ENCODE results near the gene ZC3H18.

DNA sequence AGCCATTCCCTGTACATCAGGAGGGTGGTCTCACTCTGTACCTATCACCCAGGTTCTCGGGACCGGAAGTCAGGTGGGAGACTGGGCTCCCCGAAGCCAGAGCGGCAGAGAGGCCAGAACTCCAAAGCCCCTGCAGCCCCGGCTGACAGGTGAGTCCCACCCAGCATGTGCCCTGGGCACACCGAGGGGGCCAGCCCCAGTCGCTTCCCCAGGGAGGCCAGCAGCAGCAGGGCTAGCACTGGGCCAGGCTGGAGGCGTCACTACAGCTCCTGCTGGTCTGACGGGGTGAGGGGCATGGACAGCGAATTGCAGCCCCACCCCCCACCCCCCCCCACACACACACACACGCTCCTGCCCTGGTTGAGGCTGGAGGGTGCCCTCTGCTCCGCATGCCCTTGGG is 60.2 kb downstream of the ZC3H18 start:
- TF ChIP-seq, protein P1, sequence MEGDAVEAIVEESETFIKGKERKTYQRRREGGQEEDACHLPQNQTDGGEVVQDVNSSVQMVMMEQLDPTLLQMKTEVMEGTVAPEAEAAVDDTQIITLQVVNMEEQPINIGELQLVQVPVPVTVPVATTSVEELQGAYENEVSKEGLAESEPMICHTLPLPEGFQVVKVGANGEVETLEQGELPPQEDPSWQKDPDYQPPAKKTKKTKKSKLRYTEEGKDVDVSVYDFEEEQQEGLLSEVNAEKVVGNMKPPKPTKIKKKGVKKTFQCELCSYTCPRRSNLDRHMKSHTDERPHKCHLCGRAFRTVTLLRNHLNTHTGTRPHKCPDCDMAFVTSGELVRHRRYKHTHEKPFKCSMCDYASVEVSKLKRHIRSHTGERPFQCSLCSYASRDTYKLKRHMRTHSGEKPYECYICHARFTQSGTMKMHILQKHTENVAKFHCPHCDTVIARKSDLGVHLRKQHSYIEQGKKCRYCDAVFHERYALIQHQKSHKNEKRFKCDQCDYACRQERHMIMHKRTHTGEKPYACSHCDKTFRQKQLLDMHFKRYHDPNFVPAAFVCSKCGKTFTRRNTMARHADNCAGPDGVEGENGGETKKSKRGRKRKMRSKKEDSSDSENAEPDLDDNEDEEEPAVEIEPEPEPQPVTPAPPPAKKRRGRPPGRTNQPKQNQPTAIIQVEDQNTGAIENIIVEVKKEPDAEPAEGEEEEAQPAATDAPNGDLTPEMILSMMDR (conservative IDR thresholded peaks at IDR 0.05; ENCODE audit: low read depth, low read length), result no peak
- no peak for TF ChIP-seq EZH2 (IDR thresholded peaks at IDR 0.05; ENCODE audit: low read length, unreplicated experiment)
- no peak for TF ChIP-seq EZH2phosphoT487 (IDR thresholded peaks at IDR 0.05; ENCODE audit: borderline replicate concordance, low read length)
